GM03348 (cell line): Measurements from ENCODE around the gene RNF121.

Source experiments
- DNase-seq: peaks from one replicate; pipeline ENCODE4 v3.0.0; 2012; ENCODE audit warnings: low spot score

RNF121 gene

DNA sequence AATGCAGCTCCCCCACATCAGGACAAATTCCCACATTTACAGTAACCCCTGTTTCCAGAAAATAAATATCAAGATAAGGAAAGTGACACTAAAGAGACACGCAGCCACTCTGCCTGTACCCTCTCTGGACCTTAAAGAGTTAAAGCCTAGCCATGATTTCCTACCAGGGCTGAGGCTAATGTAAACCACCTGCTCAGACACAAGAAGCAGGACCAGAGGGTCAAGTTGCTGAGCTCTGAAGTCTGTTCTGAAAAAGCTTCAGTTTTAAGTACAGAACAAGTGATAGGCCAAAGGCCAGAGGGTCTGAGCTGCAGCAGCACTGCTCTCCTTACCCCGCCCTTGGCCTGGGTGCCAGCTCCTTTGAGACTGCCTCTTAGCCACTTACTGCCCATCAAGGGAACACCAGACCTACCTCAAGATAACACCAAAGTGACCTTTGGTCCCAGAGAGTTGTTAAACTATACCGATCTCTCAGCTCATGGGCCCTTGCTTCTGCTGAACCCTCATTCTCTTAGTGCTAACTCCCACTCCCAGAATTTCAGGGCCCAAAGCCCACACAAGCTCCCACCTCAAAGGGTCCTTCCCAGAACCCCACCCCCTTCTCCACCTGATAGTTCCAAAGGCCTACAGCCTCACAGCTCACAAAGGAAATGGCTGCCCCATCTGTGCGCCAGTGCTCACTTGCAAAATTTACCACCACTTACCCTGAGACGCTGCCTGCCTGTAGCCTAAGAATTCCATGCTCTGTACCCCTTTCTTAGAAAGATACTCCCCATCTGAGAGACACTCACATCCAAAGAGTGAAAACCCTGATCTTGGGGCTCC lies 110.4 kb downstream of the RNF121 start:
- DNase-seq = peak; percentile 42

GRCh38 chr11:72039856-72040401 lies 111.1 kb downstream of the RNF121 start:
- DNase-seq = no peak

DNA sequence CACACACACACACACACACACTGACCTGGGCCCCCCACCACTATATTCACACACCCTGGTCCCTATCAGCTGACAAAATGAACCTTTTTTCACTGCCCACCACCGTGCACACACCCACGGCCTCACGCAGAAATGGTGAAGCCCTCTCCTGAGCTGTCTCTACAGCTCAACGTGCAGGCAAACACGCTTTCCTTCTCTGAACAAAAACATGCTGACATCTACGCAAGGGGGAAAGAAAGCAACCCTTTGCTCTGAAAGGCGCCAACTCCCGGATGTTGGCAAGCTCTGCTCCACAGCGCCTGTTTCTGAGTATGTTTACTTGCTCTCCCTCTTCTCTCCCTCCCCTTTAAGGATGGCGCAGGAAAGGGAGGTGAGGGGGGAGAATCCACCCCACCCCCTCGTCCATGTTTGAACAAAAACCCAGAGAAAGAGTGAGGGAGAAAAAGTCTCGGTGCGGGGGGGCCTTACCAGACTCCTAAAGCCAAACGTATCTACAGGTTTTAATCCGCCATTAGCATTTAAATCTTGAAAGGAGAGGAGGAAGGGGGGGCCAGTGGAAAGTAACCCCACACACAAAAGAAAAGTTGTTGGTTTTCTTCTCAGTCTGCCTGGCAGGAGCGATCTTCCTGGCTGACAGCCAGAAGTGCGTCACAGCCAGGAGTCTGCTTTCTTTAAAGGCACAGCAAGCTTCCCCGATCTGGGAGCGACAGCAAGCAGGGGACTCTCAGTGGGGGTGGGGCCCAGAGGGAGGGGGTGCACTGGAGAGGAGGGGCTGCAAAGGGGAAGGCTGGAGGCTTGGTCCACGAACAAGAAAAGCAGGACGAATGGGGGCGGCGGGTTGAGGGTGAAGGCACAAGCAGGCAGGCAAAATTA lies 111.9 kb downstream of the RNF121 start:
- peak; percentile 92 for DNase-seq

GRCh38 chr11:72041364-72042063 lies 112.7 kb downstream of the RNF121 start:
- DNase-seq = peak; percentile 83

DNA sequence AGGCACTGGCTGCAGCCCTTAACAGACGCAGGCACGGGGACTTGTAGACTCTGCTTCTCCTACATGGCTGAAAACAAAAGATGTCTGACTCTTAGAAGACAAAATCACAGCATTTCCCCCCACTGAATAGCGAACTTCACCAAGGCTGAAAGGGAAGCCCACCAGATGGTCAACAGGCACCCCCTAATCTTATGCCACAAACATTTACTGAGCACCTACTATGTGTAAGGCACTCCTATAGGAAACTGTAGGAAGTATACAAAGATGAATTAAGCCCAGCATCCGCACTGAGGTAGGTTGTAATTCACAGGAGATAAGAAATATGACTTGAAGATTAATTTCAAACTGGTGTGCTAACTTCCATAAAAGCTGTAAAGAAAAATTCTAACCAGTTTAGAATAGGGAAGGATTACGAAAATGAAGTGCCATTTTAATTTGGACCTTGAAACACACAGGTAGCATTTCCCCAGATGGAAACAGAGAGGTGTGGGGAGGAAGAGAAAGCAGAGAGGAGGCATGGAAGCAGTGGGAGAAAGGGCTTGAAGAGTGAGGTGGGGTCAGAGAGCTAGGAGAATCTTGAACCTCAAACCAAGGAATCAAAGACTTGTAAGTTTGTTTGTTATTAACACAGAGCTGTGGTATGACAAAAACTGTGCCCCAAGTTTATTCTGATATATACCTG lies 113.4 kb downstream of the RNF121 start:
- DNase-seq = no peak

GRCh38 chr11:72045849-72046248 lies 117.0 kb downstream of the RNF121 start:
- no peak for DNase-seq
